ENCODE data around the gene IFNA8. TPM values are rescaled to one million over a fixed set of nuclear protein-coding genes. Genes with fewer than 3 reads are reported as not detected.
"Not testable (repeated sequence)": the region's sequence is repeated elsewhere in the genome, so short reads cannot be mapped to it uniquely, and the experiment has no call there.

IFNA8 gene
- total RNA-seq, 6 experiments from 2014 or later, result not detected

- Mint-ChIP-seq H3K9me3 (no peaks in the 10 kb centered on the region), H3K27ac (no peak overlapping the region), H3K36me3 (ENCODE audit: low read depth) (no peaks in the 10 kb centered on the region), H3K4me1 (ENCODE audit: low read depth) (peaks cover 6% of the 10 kb centered on the region), H3K27me3 (ENCODE audit: insufficient read depth) (peaks cover 10% of the 10 kb centered on the region), H3K4me3 (no peak overlapping the region)
- TF ChIP-seq CTCF (IDR thresholded peaks at IDR 0.05), result no peak
- DNase-seq, result no peak
Observed at GRCh38 chr9:21432672-21433425, 23.9 kb downstream of the IFNA8 start.

GRCh38 chr9:21434202-21435014, 25.5 kb downstream of the IFNA8 start:
- TF ChIP-seq CTCF (IDR thresholded peaks at IDR 0.05), result peak; percentile 85
- Mint-ChIP-seq H3K36me3 (ENCODE audit: low read depth) (no peaks in the 10 kb centered on the region), H3K27ac (no peak overlapping the region), H3K27me3 (ENCODE audit: insufficient read depth) (peaks cover 7% of the 10 kb centered on the region; the same call in 1 of the 2 replicates), H3K4me1 (ENCODE audit: low read depth) (peaks cover 6% of the 10 kb centered on the region), H3K4me3 (no peak overlapping the region), H3K9me3 (no peaks in the 10 kb centered on the region)
- DNase-seq, result peak; percentile 70

- not testable (repeated sequence) for H3K4me1 Mint-ChIP-seq (ENCODE audit: low read depth); DNase-seq; H3K36me3 Mint-ChIP-seq (ENCODE audit: low read depth); H3K27me3 Mint-ChIP-seq (ENCODE audit: insufficient read depth); H3K27ac Mint-ChIP-seq; H3K4me3 Mint-ChIP-seq; H3K9me3 Mint-ChIP-seq
Observed at GRCh38 chr9:21435015-21435383, 26.1 kb downstream of the IFNA8 start.

- H3K36me3 Mint-ChIP-seq (ENCODE audit: low read depth), result no peaks in the 10 kb centered on the region
- no peaks in the 10 kb centered on the region for H3K9me3 Mint-ChIP-seq
- H3K27me3 Mint-ChIP-seq (ENCODE audit: insufficient read depth), result no peaks in the 10 kb centered on the region
- H3K4me3 Mint-ChIP-seq, result no peak within 1 kb of the TSS
- no peak for TF ChIP-seq CTCF (IDR thresholded peaks at IDR 0.05)
- no peak for DNase-seq
- H3K4me1 Mint-ChIP-seq (ENCODE audit: low read depth), result peaks cover 15% of the 10 kb centered on the region
- no peak within 1 kb of the TSS for H3K27ac Mint-ChIP-seq
Observed at GRCh38 chr9:21440139-21440538, 31.2 kb downstream of the IFNA8 start, which contains the start of gene IFNA1. Gene IFNA1 (plus strand): TSS chr9:21440439. CDS start chr9:21440508, 69 bp downstream.

DNA sequence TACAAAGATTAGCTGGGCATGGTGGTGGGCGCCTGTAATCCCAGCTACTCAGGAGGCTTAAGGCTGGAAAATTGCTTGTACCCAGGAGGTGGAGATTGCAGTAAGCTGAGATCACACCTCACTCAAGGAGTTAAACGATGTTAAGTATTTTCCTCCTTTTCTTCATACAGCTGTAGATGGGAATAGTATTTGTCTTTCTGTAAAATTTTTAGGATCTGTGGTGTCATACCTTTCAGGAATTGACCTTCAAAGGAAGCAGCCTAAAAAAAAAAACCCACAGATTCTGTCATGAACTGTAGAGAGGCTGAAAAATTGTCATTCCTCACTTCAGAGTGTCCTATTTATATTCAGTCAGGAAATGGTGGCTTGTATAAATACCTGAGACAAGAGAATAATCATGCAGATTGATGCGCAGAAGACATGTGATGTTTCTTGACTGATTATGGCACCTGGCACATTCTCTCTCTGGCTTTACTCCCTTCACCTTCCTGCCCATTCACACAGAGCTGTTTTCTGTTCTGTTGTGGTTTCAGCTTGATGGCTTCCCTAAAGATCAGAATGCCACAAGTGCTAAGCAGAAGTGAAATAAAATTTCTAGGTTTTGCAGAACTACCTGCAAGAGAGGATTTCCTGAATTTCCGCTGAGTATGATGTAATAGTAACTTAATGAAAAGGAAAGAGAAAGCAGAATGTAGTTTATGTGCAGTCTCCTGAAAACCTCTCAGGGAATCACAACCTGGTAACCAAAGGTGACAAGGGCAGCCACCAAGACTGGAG, 35.1 kb downstream of the IFNA8 start:
- Mint-ChIP-seq H3K4me3 (no peak overlapping the region), H3K27me3 (ENCODE audit: insufficient read depth) (no peaks in the 10 kb centered on the region), H3K9me3 (no peaks in the 10 kb centered on the region), H3K36me3 (ENCODE audit: low read depth) (no peaks in the 10 kb centered on the region), H3K4me1 (ENCODE audit: low read depth) (peaks cover 45% of the 10 kb centered on the region), H3K27ac (no peak overlapping the region)
- no peak for DNase-seq
- TF ChIP-seq CTCF (IDR thresholded peaks at IDR 0.05), result no peak

DNA sequence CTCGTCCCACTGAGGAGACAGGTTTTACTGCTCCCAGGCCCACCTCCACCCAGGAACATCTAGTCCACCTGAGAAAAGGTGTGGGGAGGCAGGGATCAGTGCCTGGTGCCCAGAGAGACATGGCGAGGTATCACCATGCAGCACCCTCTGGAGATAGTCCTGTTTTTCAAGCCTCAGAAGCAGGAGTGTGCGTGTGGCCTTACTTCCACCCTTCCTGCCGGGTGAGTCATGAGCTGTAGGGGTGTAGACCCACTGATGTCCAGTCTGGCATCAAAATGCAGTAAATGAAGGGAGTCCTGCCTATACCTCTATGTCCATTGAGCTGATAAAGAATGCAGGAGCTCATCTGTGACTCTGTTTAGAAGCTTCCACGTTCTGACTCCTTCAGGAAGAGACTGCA, 40.4 kb downstream of the IFNA8 start:
- H3K27me3 Mint-ChIP-seq (ENCODE audit: insufficient read depth); H3K27ac Mint-ChIP-seq; H3K4me3 Mint-ChIP-seq; H3K9me3 Mint-ChIP-seq; DNase-seq: not testable (repeated sequence)
- H3K36me3 Mint-ChIP-seq (ENCODE audit: low read depth), result peaks cover 24% of the 10 kb centered on the region
- H3K4me1 Mint-ChIP-seq (ENCODE audit: low read depth), result peaks cover 78% of the 10 kb centered on the region
